Tibial nerve (tissue), 4 donors: ENCODE measurements around the gene STYX. TPM values are rescaled to one million over a fixed set of nuclear protein-coding genes. Genes with fewer than 3 reads are reported as not detected.
A peak's percentile ranks its signal among the peaks of the same experiment; 100 is the strongest.
"Not testable (repeated sequence)": the region's sequence is repeated elsewhere in the genome, so short reads cannot be mapped to it uniquely, and the experiment has no call there.

Source experiments
- DNase-seq, 2 donors: peaks; one replicate each; pipeline ENCODE4 v3.0.0-alpha.2; 2019; ENCODE audit warnings: low spot score in 2 of 2
- H3K27ac ChIP-seq, 4 donors: fragments of 200-600 bp; sonication (generic) in 3 of 4; one replicate each; pipeline ENCODE4 v1.5.1; 2017 to 2019; ENCODE audit warnings: mild to moderate bottlenecking in 1 of 4
- H3K27me3 ChIP-seq, 2 donors: fragments of 200-600 bp; sonication (generic) in 1 of 2; one replicate each; pipeline versions ENCODE4 v1.5.1 to v1.6.0; 2017 to 2019
- H3K36me3 ChIP-seq, 3 donors: fragments of 200-600 bp; sonication (generic); one replicate each; pipeline ENCODE4 v1.5.1; 2018 to 2019
- H3K4me1 ChIP-seq, 4 donors: fragments of 200-600 bp; sonication (generic) in 3 of 4; one replicate each; pipeline ENCODE4 v1.5.1; 2017 to 2019
- H3K4me3 ChIP-seq, 4 donors: fragments of 200-600 bp; sonication (generic) in 3 of 4; one replicate each; pipeline ENCODE4 v1.5.1; 2017 to 2019; ENCODE audit warnings: mild to moderate bottlenecking in 1 of 4, moderate library complexity in 1 of 4
- H3K9me3 ChIP-seq, 4 donors: fragments of 200-600 bp; sonication (generic) in 3 of 4; one replicate each; pipeline ENCODE4 v1.5.1; 2017 to 2019
- CTCF ChIP-seq, 5 experiments: fragments of 200-600 bp in 3 of 5; fragments of 450-650 bp in 2 of 5; sonication (generic) in 3 of 5; IDR thresholded peaks; one replicate each; pipeline ENCODE4 v1.5.1; 2016 to 2019; ENCODE audit warnings: antibody characterized with exemption in 5 of 5, mild to moderate bottlenecking in 3 of 5, moderate library complexity in 2 of 5
- EP300 ChIP-seq, 2 donors: sonication (generic); formaldehyde crosslinking; IDR thresholded peaks; one replicate each; pipeline ENCODE4 v1.6.1; 2017; ENCODE audit warnings: antibody characterized with exemption in 2 of 2, mild to moderate bottlenecking in 1 of 2
- POLR2A ChIP-seq, 2 donors: fragments of 450-650 bp; IDR thresholded peaks; one replicate each; pipeline ENCODE4 v1.6.1; 2017; ENCODE audit warnings: antibody characterized with exemption in 2 of 2, mild to moderate bottlenecking in 2 of 2, moderate library complexity in 2 of 2
- WGBS, 2 donors: methylation state at CpG; one replicate each; pipeline ENCODE4 v1.1.5; 2018; 5-methylcytosine and 5-hydroxymethylcytosine counted together
- total RNA-seq, 4 donors: library from RNA; depleted of rRNA; stranded (reverse); fragments of >200 nt; gene quantifications; one replicate each; pipeline ENCODE4 v1.1.0, GENCODE V29; 2016

The STYX gene
- total RNA-seq, 4 donors from 2014 or later, result 9.9 to 13.8 (median 11.8) TPM

DNA sequence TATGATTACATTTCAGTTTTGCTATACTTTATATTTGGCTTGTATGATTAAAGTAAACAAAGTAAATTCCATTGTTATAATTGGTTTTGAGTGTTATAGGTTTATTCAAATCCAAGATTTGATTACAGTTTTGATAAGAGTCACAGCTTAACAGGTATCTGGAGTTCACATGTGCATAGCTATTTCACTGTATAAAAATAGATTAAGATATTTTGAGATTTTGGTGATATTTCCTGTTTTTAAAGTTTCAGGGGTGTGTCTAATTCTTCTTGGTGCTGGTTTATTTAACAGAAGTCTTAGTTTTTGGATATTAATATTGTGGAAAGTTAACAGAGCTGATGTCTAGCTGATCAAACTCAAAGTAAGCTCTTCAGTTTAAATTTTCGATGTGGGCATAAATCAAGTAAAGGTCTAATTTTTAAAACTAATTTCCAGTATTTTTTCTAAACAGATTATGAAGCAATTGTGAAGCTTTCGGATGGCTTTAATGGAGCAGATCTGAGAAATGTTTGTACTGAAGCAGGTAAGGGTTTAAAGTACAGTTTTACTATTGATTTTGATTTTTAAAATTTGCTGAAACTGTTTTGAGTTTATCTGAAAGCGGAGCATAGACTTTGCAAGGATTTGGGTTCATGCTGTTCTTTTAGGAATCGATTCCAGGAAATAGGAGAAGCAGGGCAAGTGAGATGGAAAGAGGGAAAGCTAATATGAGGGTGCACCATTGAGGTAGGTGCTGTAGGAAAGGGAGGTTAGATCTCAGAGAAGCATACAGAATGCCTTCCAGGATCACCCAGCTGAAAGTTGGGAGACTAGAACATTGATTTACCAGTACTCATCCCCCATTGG, 6.2 kb upstream of the STYX start:
- H3K36me3 ChIP-seq, result peaks cover 0 to 92% (median 0%) of the 10 kb centered on the region in 3 donors
- 96 to 97% methylated on average over 4 of the region's 4 CpGs for WGBS, 2 donors
- TF ChIP-seq POLR2A (IDR thresholded peaks at IDR 0.05) (no peak), EP300 (IDR thresholded peaks at IDR 0.05) (no peak), CTCF (IDR thresholded peaks at IDR 0.05) (no peak)

GRCh38 chr14:52724360-52724644, 5.7 kb upstream of the STYX start:
- no peak overlapping the region for H3K4me3 ChIP-seq
- DNase-seq, result no peak
- no peaks in the 10 kb centered on the region for H3K4me1 ChIP-seq
- H3K27ac ChIP-seq, result no peak overlapping the region
- peaks cover 0 to 90% (median 0%) of the 10 kb centered on the region in 3 donors for H3K36me3 ChIP-seq
- no peak for TF ChIP-seq POLR2A (IDR thresholded peaks at IDR 0.05)
- TF ChIP-seq EP300 (IDR thresholded peaks at IDR 0.05), result no peak
- TF ChIP-seq CTCF (IDR thresholded peaks at IDR 0.05), result no peak
- H3K27me3 ChIP-seq, result no peaks in the 10 kb centered on the region
- no peaks in the 10 kb centered on the region for H3K9me3 ChIP-seq

More for the DNA sequence above, 6.2 kb upstream of the STYX start:
- Histone ChIP-seq H3K9me3 (no peaks in the 10 kb centered on the region), H3K4me3 (no peak overlapping the region), H3K27ac (no peak overlapping the region), H3K4me1 (no peaks in the 10 kb centered on the region), H3K27me3 (no peaks in the 10 kb centered on the region)
- DNase-seq, result no peak

- not testable (repeated sequence) for H3K27me3 ChIP-seq, H3K4me3 ChIP-seq, H3K27ac ChIP-seq, DNase-seq, H3K9me3 ChIP-seq
- WGBS, 2 donors, result 95 to 97% methylated on average over 2 of the region's 2 CpGs
- Histone ChIP-seq H3K4me1 (peaks cover 0 to 12% (median 4%) of the 10 kb centered on the region in 4 donors), H3K36me3 (peaks cover 0 to 68% (median 0%) of the 10 kb centered on the region in 3 donors)
Measured at GRCh38 chr14:52727509-52727908, 2.5 kb upstream of the STYX start.

- H3K4me1 ChIP-seq, result peaks cover 0 to 12% (median 4%) of the 10 kb centered on the region in 4 donors
- H3K27ac ChIP-seq, result peak overlapping the region; percentile 9 to 93 (median 90)
- H3K4me3 ChIP-seq, H3K9me3 ChIP-seq, DNase-seq, H3K27me3 ChIP-seq: not testable (repeated sequence)
- peaks cover 0 to 66% (median 0%) of the 10 kb centered on the region in 3 donors for H3K36me3 ChIP-seq
- WGBS, 2 donors, result 90 to 94% methylated on average over 15 of the region's 15 CpGs
Measured at GRCh38 chr14:52729035-52729434, 931 bp upstream of the STYX start.

DNA sequence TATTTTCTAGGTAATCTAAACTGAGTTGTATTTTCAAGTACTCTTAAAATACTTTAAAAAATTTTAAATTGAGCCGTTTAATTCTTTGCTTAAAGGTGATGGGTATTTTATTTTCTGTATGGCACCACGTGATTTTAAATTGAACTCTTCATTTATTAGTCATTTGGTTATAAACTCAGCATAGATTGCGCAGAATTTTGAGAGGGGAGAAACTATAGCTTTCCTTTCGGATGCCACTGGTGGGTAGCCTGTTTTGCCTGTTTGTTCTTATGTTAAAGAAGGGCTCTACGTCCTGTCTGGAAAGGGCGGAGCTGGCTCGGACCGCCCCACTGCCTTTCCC, 411 bp upstream of the STYX start:
- Histone ChIP-seq H3K27me3 (no peaks in the 10 kb centered on the region), H3K27ac (peak overlapping the region; percentile 9 to 93 (median 90)), H3K4me1 (peaks cover 0 to 12% (median 4%) of the 10 kb centered on the region in 4 donors), H3K9me3 (no peaks in the 10 kb centered on the region), H3K36me3 (peaks cover 0 to 66% (median 0%) of the 10 kb centered on the region in 3 donors), H3K4me3 (peak overlapping the region; percentile 70 to 93 (median 88))
- no peak for TF ChIP-seq CTCF (IDR thresholded peaks at IDR 0.05)
- TF ChIP-seq POLR2A (IDR thresholded peaks at IDR 0.05), result no peak
- no peak for TF ChIP-seq EP300 (IDR thresholded peaks at IDR 0.05)
- DNase-seq, result no peak
- 3 to 4% methylated on average over 7 to 8 of the region's 8 CpGs for WGBS, 2 donors

- H3K27ac ChIP-seq, result peak overlapping the region; percentile 54 to 94 (median 91)
- peak overlapping the region; percentile 70 to 93 (median 88) for H3K4me3 ChIP-seq
- H3K9me3 ChIP-seq, result no peaks in the 10 kb centered on the region
- no peak for TF ChIP-seq EP300 (IDR thresholded peaks at IDR 0.05)
- TF ChIP-seq POLR2A (IDR thresholded peaks at IDR 0.05), result no peak
- no peak for TF ChIP-seq CTCF (IDR thresholded peaks at IDR 0.05)
- peaks cover 0 to 12% (median 4%) of the 10 kb centered on the region in 4 donors for H3K4me1 ChIP-seq
- DNase-seq, result peak in 1 of 2 donors; percentile 17
- H3K36me3 ChIP-seq, result peaks cover 0 to 61% (median 0%) of the 10 kb centered on the region in 3 donors
- 2% methylated on average over 8 to 11 of the region's 11 CpGs for WGBS, 2 donors
- H3K27me3 ChIP-seq, result no peaks in the 10 kb centered on the region
Measured at GRCh38 chr14:52730709-52731111, 744 bp downstream of the STYX start.
